GM20000 (cell line): ENCODE measurements around the gene ENDOD1.

Experiments
- DNase-seq: peaks from one replicate; pipeline ENCODE4 v3.0.0; 2012; ENCODE audit warnings: low spot score
- TF ChIP-seq, protein P1 (sequence below): IDR thresholded peaks from 2 replicates; pipeline ENCODE4 v1.5.1; 2012; ENCODE audit warnings: mild to moderate bottlenecking, control low read depth; ENCODE audit errors: extremely low read depth, missing control alignments

ENDOD1 gene

DNA sequence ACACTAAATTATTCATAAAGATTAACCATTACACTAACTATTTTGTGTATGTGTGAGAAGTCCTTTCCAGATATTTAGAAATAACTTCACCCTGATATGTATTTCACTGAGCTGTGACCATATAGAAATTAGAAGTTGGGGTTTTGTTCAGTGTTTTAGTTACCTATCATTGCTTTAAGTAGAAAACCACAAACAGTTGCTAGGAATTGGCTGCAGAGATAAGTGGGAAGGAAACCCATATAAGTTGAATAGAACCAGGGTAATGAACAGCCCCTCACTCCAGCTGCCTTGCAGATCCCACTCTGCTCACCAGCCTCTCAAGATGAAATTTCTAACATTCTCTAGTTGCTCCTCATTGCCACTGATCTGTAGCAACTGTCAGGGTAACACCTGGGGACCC lies 12.7 kb upstream of the ENDOD1 start:
- TF ChIP-seq, protein P1, sequence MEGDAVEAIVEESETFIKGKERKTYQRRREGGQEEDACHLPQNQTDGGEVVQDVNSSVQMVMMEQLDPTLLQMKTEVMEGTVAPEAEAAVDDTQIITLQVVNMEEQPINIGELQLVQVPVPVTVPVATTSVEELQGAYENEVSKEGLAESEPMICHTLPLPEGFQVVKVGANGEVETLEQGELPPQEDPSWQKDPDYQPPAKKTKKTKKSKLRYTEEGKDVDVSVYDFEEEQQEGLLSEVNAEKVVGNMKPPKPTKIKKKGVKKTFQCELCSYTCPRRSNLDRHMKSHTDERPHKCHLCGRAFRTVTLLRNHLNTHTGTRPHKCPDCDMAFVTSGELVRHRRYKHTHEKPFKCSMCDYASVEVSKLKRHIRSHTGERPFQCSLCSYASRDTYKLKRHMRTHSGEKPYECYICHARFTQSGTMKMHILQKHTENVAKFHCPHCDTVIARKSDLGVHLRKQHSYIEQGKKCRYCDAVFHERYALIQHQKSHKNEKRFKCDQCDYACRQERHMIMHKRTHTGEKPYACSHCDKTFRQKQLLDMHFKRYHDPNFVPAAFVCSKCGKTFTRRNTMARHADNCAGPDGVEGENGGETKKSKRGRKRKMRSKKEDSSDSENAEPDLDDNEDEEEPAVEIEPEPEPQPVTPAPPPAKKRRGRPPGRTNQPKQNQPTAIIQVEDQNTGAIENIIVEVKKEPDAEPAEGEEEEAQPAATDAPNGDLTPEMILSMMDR = no peak
- no peak for DNase-seq

DNA sequence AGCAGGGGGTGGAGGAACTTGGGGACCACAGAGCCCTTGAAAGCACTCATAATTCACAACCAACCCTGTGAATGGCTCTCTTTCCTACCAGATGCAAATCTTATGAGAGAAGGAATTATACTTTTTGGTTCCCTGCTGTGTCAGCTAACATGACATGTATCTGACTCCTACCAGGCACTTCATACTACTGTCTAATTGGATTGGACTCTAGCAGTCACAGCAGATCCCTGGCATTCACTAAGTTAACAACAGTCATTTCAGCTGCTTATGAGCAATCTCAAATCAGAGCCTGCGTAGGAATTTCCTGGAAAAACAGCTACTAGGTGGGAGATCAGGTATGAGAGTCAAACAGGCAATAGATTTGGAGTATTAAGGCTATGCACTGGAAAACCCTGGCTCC lies 11.1 kb upstream of the ENDOD1 start:
- TF ChIP-seq, protein P1 = no peak
- no peak for DNase-seq

- DNase-seq = no peak
- TF ChIP-seq, protein P1 = no peak
Observed at GRCh38 chr11:95081010-95081409, 8.6 kb upstream of the ENDOD1 start.

GRCh38 chr11:95081412-95081811 lies 8.2 kb upstream of the ENDOD1 start:
- DNase-seq = no peak
- TF ChIP-seq, protein P1 = no peak

- DNase-seq = no peak
- TF ChIP-seq, protein P1 = no peak
Observed at GRCh38 chr11:95082576-95083001, 7.1 kb upstream of the ENDOD1 start.

DNA sequence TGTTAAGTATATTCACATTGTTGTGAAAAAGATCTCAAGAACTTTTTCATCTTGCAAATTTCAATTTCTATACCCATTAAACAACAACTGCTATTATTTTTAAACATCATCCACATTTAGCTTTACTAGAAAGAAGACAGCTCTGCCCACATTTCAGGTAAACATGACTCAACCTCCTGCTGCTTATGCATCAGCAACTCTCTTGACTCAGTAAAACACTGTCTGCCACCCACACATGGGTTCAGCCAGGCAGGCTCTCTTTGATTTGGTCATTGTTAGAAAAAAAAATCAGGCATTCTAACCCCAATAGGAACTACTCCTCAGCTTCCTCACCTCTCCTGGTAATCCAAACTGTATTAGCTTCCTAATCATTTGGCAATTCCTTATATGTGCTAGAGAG lies 5.1 kb upstream of the ENDOD1 start:
- peak; percentile 39 for DNase-seq

DNA sequence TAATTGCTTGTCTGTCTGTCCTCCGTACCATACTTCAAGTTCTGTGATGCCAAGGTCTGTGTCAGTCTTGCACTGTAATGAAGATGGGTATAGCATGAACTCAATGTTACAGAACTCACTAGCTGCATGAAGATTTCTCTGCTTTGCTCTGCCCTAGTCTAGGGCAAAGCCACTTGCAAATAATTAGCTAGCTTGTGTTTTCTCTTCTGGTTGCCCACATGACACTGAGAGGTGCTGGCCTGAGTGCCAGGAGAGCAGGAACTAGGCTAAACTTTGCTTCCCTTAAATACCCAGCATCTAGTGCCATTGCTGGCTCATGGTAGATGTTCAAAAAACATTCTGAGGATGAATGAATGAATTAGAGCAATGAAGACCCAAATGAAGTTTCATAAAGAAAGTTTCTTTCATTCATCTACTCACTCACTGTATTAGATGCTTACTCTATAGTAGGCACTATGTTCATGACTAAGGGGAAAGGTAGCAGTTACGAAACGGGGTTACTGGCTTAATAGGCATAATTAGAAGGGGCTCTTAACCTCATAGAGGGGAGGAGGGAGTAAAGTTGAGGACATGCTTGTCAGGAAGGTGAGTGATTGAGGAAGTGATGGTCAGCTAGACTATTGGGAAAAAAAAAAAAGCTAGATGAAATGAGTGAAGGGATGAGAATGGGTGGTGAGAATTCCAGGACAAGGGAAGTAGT lies 4.4 kb upstream of the ENDOD1 start:
- DNase-seq = no peak
- TF ChIP-seq, protein P1 = no peak

More for the DNA sequence above, 5.1 kb upstream of the ENDOD1 start:
- TF ChIP-seq, protein P1 = no peak
